NCI-H2227 (cell line): ENCODE data around the gene ZWINT.

ENCODE experiments used
- DNase-seq: peaks from one replicate; lab custom pipeline; 2025; ENCODE audit not compliant: unreplicated experiment; lab: John Stamatoyannopoulos, UW

ZWINT gene

GRCh38 chr10:56360967-56361612 lies at the start of gene ZWINT:
Gene ZWINT, minus strand, starts transcription at chr10:56361259. Its CDS starts 23 bp downstream, at chr10:56361236.
- DNase-seq = peak; percentile 96

- DNase-seq = no peak
Measured at GRCh38 chr10:56383806-56384205, 22.7 kb upstream of the ZWINT start.

GRCh38 chr10:56370217-56371113 lies 9.4 kb upstream of the ZWINT start:
- no peak for DNase-seq

- no peak for DNase-seq
Measured at GRCh38 chr10:56360583-56360966, 484 bp downstream of the ZWINT start.

- no peak for DNase-seq
Measured at GRCh38 chr10:56359837-56360236, 1.2 kb downstream of the ZWINT start.

GRCh38 chr10:56357018-56357417 lies 4.0 kb downstream of the ZWINT start:
- no peak for DNase-seq

GRCh38 chr10:56351909-56352630 lies 9.0 kb downstream of the ZWINT start:
- DNase-seq = no peak

GRCh38 chr10:56349611-56350010 lies 11.4 kb downstream of the ZWINT start:
- no peak for DNase-seq

GRCh38 chr10:56348101-56348500 lies 13.0 kb downstream of the ZWINT start:
- DNase-seq = no peak

- no peak for DNase-seq
Measured at GRCh38 chr10:56346845-56347415, 14.1 kb downstream of the ZWINT start.

GRCh38 chr10:56341612-56342011 lies 19.4 kb downstream of the ZWINT start:
- no peak for DNase-seq

- DNase-seq = no peak
Measured at GRCh38 chr10:56329961-56330360, 31.1 kb downstream of the ZWINT start.

- DNase-seq = no peak
Measured at GRCh38 chr10:56327118-56327517, 33.9 kb downstream of the ZWINT start.

GRCh38 chr10:56319386-56319785 lies 41.7 kb downstream of the ZWINT start:
- DNase-seq = no peak

- no peak for DNase-seq
Measured at GRCh38 chr10:56318816-56319215, 42.2 kb downstream of the ZWINT start.

- no peak for DNase-seq
Measured at GRCh38 chr10:56317603-56318002, 43.5 kb downstream of the ZWINT start.

- DNase-seq = no peak
Measured at GRCh38 chr10:56316603-56317002, 44.5 kb downstream of the ZWINT start.
